Endothelial cell of umbilical vein (primary cell): ENCODE data around the gene SEC62. TPM values are rescaled to one million over a fixed set of nuclear protein-coding genes. Genes with fewer than 3 reads are reported as not detected.

Experiments
- BruUV-seq: library from RNA; stranded (reverse); fragments of 400-500 nt; replicated peaks from 2 replicates; lab custom pipeline; 2021; lab: Mats Ljungman, UMichigan
- CTCF ChIA-PET: fragments of 300-600, 350-600 bp; sonication (Branson Sonifier 250); formaldehyde crosslinking; loops from one replicate; lab custom pipeline; 2021; ENCODE audit warnings: antibody characterized with exemption, inconsistent platforms; lab: Charles Lee
- POLR2A ChIA-PET: fragments of 300-600, 350-600 bp; sonication (Branson Sonifier 250); formaldehyde crosslinking; loops from one replicate; lab custom pipeline; 2021; ENCODE audit warnings: antibody characterized with exemption, inconsistent platforms; lab: Charles Lee
- DNase-seq: peaks from one replicate; pipeline ENCODE4 v3.0.0-alpha.2; 2011; ENCODE audit warnings: low read depth, low spot score
- FAIRE-seq: peaks from 2 replicates; lab custom pipeline; 2011; peaks lifted over from hg19 to GRCh38; lab: Jason Lieb, UNC
- H2AFZ ChIP-seq: 2 replicates; pipeline ENCODE4 v1.6.0; 2012; ENCODE audit warnings: low read depth, low read length, control low read depth, inconsistent platforms
- H3K27ac ChIP-seq: 2 replicates; pipeline ENCODE4 v1.5.1; 2011; ENCODE audit warnings: low read depth, mild to moderate bottlenecking, control low read depth, low read length, moderate library complexity; ENCODE audit not compliant: insufficient read depth
- H3K27me3 ChIP-seq, 2 experiments: 2 replicates each; pipeline versions ENCODE4 v1.6.0 to v1.6.1; 2011; ENCODE audit warnings: low read length in 2 of 2, mixed read lengths in 1 of 2; ENCODE audit not compliant: control insufficient read depth in 2 of 2, insufficient read depth in 2 of 2
- H3K36me3 ChIP-seq, 2 experiments: 2 replicates in 1 of 2; 3 replicates in 1 of 2; pipeline ENCODE4 v1.5.1; 2011; ENCODE audit warnings: low read length in 2 of 2, mild to moderate bottlenecking in 1 of 2, moderate library complexity in 1 of 2; ENCODE audit not compliant: control insufficient read depth in 2 of 2, insufficient read depth in 2 of 2; ENCODE audit errors: extremely low read depth in 1 of 2
- H3K4me1 ChIP-seq: 3 replicates; pipeline ENCODE4 v1.5.1; 2011; ENCODE audit warnings: mild to moderate bottlenecking, low read length; ENCODE audit not compliant: control insufficient read depth, insufficient read depth; ENCODE audit errors: extremely low read depth
- H3K4me2 ChIP-seq: 2 replicates; pipeline ENCODE4 v1.6.1; 2011; ENCODE audit warnings: low read length, control low read depth, mixed read lengths; ENCODE audit not compliant: insufficient read depth
- H3K4me3 ChIP-seq, 3 experiments: fragments of 200-600 bp in 1 of 3; sonication (generic), shearing (Covaris generic) in 1 of 3; replicated peaks in 1 of 3; 2 replicates each; pipeline ENCODE4 v1.5.1; 2011 to 2016; ENCODE audit warnings: control low read depth in 3 of 3, low read length in 3 of 3, mild to moderate bottlenecking in 2 of 3, inconsistent platforms in 1 of 3, low read depth in 1 of 3, moderate library complexity in 1 of 3; ENCODE audit not compliant: insufficient read depth in 1 of 3
- H3K79me2 ChIP-seq: 2 replicates; pipeline ENCODE4 v1.6.0; 2012; ENCODE audit warnings: low read length, inconsistent platforms; ENCODE audit not compliant: control insufficient read depth, insufficient read depth
- H3K9ac ChIP-seq: replicated peaks from 2 replicates; pipeline ENCODE3; 2011; ENCODE audit warnings: low read length, control low read depth; ENCODE audit not compliant: insufficient read depth; ENCODE audit errors: extremely low read depth
- H3K9me1 ChIP-seq: replicated peaks from 3 replicates; pipeline ENCODE4 v1.6.0; 2011; ENCODE audit warnings: mild to moderate bottlenecking, low read length; ENCODE audit not compliant: control insufficient read depth, insufficient read depth; ENCODE audit errors: extremely low read depth
- H3K9me3 ChIP-seq: replicated peaks from 2 replicates; pipeline ENCODE4 v1.5.1; 2012; ENCODE audit warnings: low read length, inconsistent platforms; ENCODE audit not compliant: control insufficient read depth, insufficient read depth
- H4K20me1 ChIP-seq: replicated peaks from 2 replicates; pipeline ENCODE3; 2011; ENCODE audit warnings: mild to moderate bottlenecking, low read length; ENCODE audit not compliant: control insufficient read depth, insufficient read depth; ENCODE audit errors: extremely low read depth
- EZH2 ChIP-seq: IDR thresholded peaks from 2 replicates; pipeline ENCODE4 v1.6.1; 2012; ENCODE audit warnings: borderline replicate concordance, low read depth, mild to moderate bottlenecking, moderate library complexity, low read length, inconsistent platforms; ENCODE audit not compliant: severe bottlenecking
- FOS ChIP-seq: IDR thresholded peaks from 2 replicates; pipeline ENCODE4 v1.6.1; 2011; ENCODE audit warnings: mild to moderate bottlenecking, low read length, moderate library complexity, borderline replicate concordance; ENCODE audit not compliant: insufficient read depth
- GATA2 ChIP-seq: IDR thresholded peaks from 2 replicates; pipeline ENCODE4 v1.7.0; 2011; ENCODE audit warnings: low read depth, mild to moderate bottlenecking, moderate library complexity, mixed read lengths, low read length; ENCODE audit not compliant: insufficient read length, insufficient read depth
- JUN ChIP-seq: IDR thresholded peaks from 2 replicates; pipeline ENCODE4 v1.6.1; 2011; ENCODE audit warnings: borderline replicate concordance, low read depth; ENCODE audit not compliant: insufficient read length, insufficient read depth
- MYC ChIP-seq: IDR thresholded peaks from one replicate; pipeline ENCODE4 v1.6.1; 2011; ENCODE audit warnings: mild to moderate bottlenecking, low read depth, low read length
- POLR2A ChIP-seq: IDR thresholded peaks from 2 replicates; pipeline ENCODE4 v1.6.1; 2012; ENCODE audit warnings: low read depth, mild to moderate bottlenecking, control low read depth, low read length
- POLR2AphosphoS5 ChIP-seq: IDR thresholded peaks from 2 replicates; pipeline ENCODE4 v1.6.1; 2012; ENCODE audit warnings: low read depth, mild to moderate bottlenecking, control low read depth, low read length, moderate library complexity; ENCODE audit not compliant: insufficient read depth
- dilution Hi-C: fragments of 300-500 bp; cut with MboI; formaldehyde crosslinking; loops from one replicate; pipeline ENCODE4 v1.15.0; 2019; ENCODE audit warnings: low sequenced_read_pairs; ENCODE audit not compliant: extremely low pct_ligation_motif_present
- intact Hi-C: fragments of 100-400 bp; cut with micrococcal nuclease; formaldehyde crosslinking; loops from one replicate; pipeline ENCODE4 v1.10.0; 2022
- polyA plus RNA-seq, 4 experiments: library from polyadenylated mRNA; depleted of rRNA in 3 of 4; stranded (reverse) in 3 of 4; unstranded in 1 of 4; fragments of >200 nt; gene quantifications; 2 replicates each; pipeline versions ENCODE4 v1.2.1 to v1.2.3, GENCODE V29; 2011 to 2012; ENCODE audit warnings: missing spikeins in 1 of 4
- total RNA-seq: library from RNA; stranded (reverse); gene quantifications from 2 replicates; pipeline ENCODE4 v1.2.3, GENCODE V29; 2021
- TF ChIP-seq, protein P1 (sequence below), 2 donors: IDR thresholded peaks; 1 replicate in 1 of 2; 2 replicates in 1 of 2; pipeline ENCODE4 v1.5.1; 2011; ENCODE audit warnings: low read length in 2 of 2, mild to moderate bottlenecking in 2 of 2, moderate library complexity in 2 of 2, control low read depth in 1 of 2, inconsistent platforms in 1 of 2, low read depth in 1 of 2; ENCODE audit not compliant: insufficient read depth in 1 of 2; ENCODE audit errors: extremely low read depth in 1 of 2
- TF ChIP-seq, protein P2 (sequence below): IDR thresholded peaks from 2 replicates; pipeline ENCODE4 v1.6.1; 2011; ENCODE audit not compliant: insufficient read depth, insufficient read length

SEC62 gene
- total and polyA plus RNA-seq, 2 donors (not counting 3 experiments of a cell fraction or from before 2014, with no cell fraction given) = 90.7 to 90.8 TPM

DNA sequence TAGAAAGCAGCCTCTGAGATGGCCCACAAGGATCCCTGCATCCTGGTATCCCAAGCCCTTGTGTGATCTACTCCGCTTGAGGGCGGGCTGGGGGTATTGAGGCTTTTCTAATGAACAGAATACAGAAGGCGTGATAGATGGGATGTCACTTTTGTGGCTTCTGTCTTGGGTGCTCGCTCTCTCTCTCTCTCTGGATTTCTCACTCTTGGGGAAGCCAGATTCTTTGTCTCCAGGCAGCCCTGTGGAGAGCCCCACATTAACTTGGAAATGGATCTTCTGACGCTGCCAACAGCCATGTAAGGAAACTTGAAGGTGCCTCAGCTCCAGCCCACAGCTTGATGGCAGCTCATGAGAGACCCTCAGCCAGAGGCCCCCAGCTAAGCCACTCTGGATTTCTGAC is 26.9 kb upstream of the SEC62 start:
- Histone ChIP-seq H3K27ac (no peak overlapping the region), H3K9ac (no peak overlapping the region), H3K79me2 (no peaks in the 10 kb centered on the region), H3K4me2 (no peak overlapping the region), H3K9me3 (no peaks in the 10 kb centered on the region), H3K4me3 (no peak overlapping the region), H3K36me3 (no peaks in the 10 kb centered on the region), H3K27me3 (peaks cover 13 to 22% of the 10 kb centered on the region in 2 experiments), H3K4me1 (no peaks in the 10 kb centered on the region), H4K20me1 (no peaks in the 10 kb centered on the region), H2AFZ (no peak overlapping the region), H3K9me1 (no peaks in the 10 kb centered on the region)
- BruUV-seq = no TSS peak
- DNase-seq = no peak
- ChIA-PET CTCF (no interaction called here), POLR2A (no interaction called here)
- intact Hi-C loops (no loop called here), dilution Hi-C loops (no loop called here)
- FAIRE-seq = no peak
- TF ChIP-seq, protein P1, sequence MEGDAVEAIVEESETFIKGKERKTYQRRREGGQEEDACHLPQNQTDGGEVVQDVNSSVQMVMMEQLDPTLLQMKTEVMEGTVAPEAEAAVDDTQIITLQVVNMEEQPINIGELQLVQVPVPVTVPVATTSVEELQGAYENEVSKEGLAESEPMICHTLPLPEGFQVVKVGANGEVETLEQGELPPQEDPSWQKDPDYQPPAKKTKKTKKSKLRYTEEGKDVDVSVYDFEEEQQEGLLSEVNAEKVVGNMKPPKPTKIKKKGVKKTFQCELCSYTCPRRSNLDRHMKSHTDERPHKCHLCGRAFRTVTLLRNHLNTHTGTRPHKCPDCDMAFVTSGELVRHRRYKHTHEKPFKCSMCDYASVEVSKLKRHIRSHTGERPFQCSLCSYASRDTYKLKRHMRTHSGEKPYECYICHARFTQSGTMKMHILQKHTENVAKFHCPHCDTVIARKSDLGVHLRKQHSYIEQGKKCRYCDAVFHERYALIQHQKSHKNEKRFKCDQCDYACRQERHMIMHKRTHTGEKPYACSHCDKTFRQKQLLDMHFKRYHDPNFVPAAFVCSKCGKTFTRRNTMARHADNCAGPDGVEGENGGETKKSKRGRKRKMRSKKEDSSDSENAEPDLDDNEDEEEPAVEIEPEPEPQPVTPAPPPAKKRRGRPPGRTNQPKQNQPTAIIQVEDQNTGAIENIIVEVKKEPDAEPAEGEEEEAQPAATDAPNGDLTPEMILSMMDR (IDR thresholded peaks at IDR 0.05; ENCODE audit: extremely low read depth in 1 of 2, insufficient read depth in 1 of 2, low read depth in 1 of 2, low read length in 2 of 2) = no peak
- TF ChIP-seq MYC (no peak), FOS (no peak), EZH2 (no peak), POLR2A (no peak), GATA2 (no peak), JUN (no peak), POLR2AphosphoS5 (no peak)
- TF ChIP-seq, protein P2, sequence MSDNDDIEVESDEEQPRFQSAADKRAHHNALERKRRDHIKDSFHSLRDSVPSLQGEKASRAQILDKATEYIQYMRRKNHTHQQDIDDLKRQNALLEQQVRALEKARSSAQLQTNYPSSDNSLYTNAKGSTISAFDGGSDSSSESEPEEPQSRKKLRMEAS = no peak
